K562 (cell line): ENCODE data around the gene ABCB9. TPM values are rescaled to one million over a fixed set of nuclear protein-coding genes. Genes with fewer than 3 reads are reported as not detected.

ENCODE experiments used
- BRD4 ChIP-seq: fragments of 200-600 bp; sonication (generic); IDR thresholded peaks from 2 replicates; pipeline ENCODE4 v1.6.1; 2017; ENCODE audit warnings: inconsistent platforms
- CCNT2 ChIP-seq: IDR thresholded peaks from 2 replicates; pipeline ENCODE4 v1.6.1; 2011; ENCODE audit warnings: borderline replicate concordance, low read depth, mild to moderate bottlenecking, moderate library complexity, mixed read lengths, low read length; ENCODE audit not compliant: insufficient read length; ENCODE audit errors: extremely low read depth
- FOSL1 ChIP-seq: fragments of 200-800 bp; sonication (Bioruptor generic); conservative IDR thresholded peaks from 2 replicates; pipeline ENCODE4 v1.6.1; 2016; ENCODE audit warnings: missing genetic modification characterization, missing compliant biosample characterization
- GTF2F1 ChIP-seq: IDR thresholded peaks from 2 replicates; pipeline ENCODE4 v1.6.1; 2011; ENCODE audit warnings: low read depth, low read length, improper control_type of control experiment
- MTA2 ChIP-seq: fragments of 450-650 bp; IDR thresholded peaks from 2 replicates; pipeline ENCODE4 v1.6.1; 2016; ENCODE audit warnings: low read depth
- NFE2L1 ChIP-seq: fragments of 450-650 bp; IDR thresholded peaks from 2 replicates; pipeline ENCODE4 v1.6.1; 2016; ENCODE audit warnings: missing genetic modification characterization, low read depth, mild to moderate bottlenecking, missing compliant biosample characterization, moderate library complexity, borderline replicate concordance
- NR1H2 ChIP-seq: sonication (generic); formaldehyde crosslinking; IDR thresholded peaks from 2 replicates; pipeline ENCODE4 v1.4.0; 2020; ENCODE audit warnings: mild to moderate bottlenecking, missing genetic modification reagents
- PRMT5 ChIP-seq: sonication (generic); formaldehyde crosslinking; IDR thresholded peaks from 2 replicates; pipeline ENCODE4 v1.5.0; 2020; ENCODE audit warnings: missing genetic modification reagents
- RBM22 ChIP-seq: fragments of 200-400 bp; formaldehyde crosslinking; IDR thresholded peaks from 2 replicates; pipeline ENCODE4 v1.6.1; 2018; ENCODE audit warnings: low read length, low read depth; ENCODE audit not compliant: poor library complexity, severe bottlenecking
- ZFPM2 ChIP-seq: fragments of 250-450 bp; sonication (Bioruptor Pico); IDR thresholded peaks from 2 replicates; pipeline ENCODE4 v1.5.1; 2022; ENCODE audit warnings: mild to moderate bottlenecking
- ZFX ChIP-seq: sonication (generic); formaldehyde crosslinking; IDR thresholded peaks from 2 replicates; pipeline ENCODE4 v1.8.0; 2022; ENCODE audit warnings: mild to moderate bottlenecking, missing genetic modification reagents, moderate library complexity
- polyA plus RNA-seq, 8 experiments: library from polyadenylated mRNA; depleted of rRNA in 4 of 8; stranded (reverse) in 5 of 8; unstranded in 3 of 8; fragments of >200 nt; fragmentation: Nextera tagmentation in 2 of 8; fragmentation: Illumina TruSeq in 1 of 8; extraction: Ambion mirVana in 2 of 8; extraction: Trizol in 1 of 8; gene quantifications; 2 replicates each; pipeline versions ENCODE4 v1.2.1 to v1.2.3, GENCODE V29; 2011 to 2014; ENCODE audit warnings: inconsistent platforms in 1 of 8, missing spikeins in 1 of 8
- total RNA-seq, 7 experiments: library from RNA; depleted of rRNA in 6 of 7; stranded (reverse); fragments of >200 nt in 6 of 7; fragmentation: Illumina TruSeq in 2 of 7; extraction: Trizol in 2 of 7; gene quantifications; 2 replicates each; pipeline versions ENCODE4 v1.2.1 to v1.2.3, GENCODE V29; 2011 to 2021; ENCODE audit warnings: low replicate concordance in 1 of 7
- TF ChIP-seq, protein P1 (sequence below): IDR thresholded peaks from 3 replicates; pipeline ENCODE4 v1.6.1; 2011; ENCODE audit warnings: borderline replicate concordance, mild to moderate bottlenecking; ENCODE audit not compliant: insufficient read length, insufficient read depth
- TF ChIP-seq, protein P2 (sequence below): fragments of 200-800 bp; sonication (Bioruptor generic); IDR thresholded peaks from 2 replicates; pipeline ENCODE4 v1.6.1; 2017; ENCODE audit warnings: missing genetic modification characterization, missing compliant biosample characterization

ABCB9 gene
- total and polyA plus RNA-seq, 9 of the 15 experiments (the other 6 are each of a cell fraction or from before 2014, with no cell fraction given), result 0.20 to 12.6 (median 6.2) TPM

DNA sequence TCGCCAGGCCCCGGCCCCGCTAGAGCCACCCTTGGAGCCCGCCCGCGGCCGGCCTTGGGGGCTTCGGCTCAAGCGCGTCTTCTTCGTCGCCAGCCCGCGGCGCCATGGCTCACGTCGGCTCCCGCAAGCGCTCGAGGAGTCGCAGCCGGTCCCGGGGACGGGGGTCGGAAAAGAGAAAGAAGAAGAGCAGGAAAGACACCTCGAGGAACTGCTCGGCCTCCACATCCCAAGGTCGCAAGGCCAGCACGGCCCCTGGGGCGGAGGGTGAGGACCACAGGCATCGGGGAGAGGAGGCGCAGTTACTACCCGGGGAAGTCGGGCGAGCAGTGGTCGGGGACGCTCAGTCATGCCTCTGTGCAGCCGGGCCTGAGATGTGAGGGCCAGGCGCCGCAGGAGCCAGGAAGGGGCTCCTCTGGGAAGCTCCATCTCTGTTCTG is 14.8 kb upstream of the ABCB9 start (continued):
- TF ChIP-seq, protein P1, sequence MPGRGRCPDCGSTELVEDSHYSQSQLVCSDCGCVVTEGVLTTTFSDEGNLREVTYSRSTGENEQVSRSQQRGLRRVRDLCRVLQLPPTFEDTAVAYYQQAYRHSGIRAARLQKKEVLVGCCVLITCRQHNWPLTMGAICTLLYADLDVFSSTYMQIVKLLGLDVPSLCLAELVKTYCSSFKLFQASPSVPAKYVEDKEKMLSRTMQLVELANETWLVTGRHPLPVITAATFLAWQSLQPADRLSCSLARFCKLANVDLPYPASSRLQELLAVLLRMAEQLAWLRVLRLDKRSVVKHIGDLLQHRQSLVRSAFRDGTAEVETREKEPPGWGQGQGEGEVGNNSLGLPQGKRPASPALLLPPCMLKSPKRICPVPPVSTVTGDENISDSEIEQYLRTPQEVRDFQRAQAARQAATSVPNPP, result no peak
- TF ChIP-seq RBM22 (peak; percentile 92), CCNT2 (peak; percentile 10), ZFPM2 (CRISPR knock-in tag) (0 out of 2 replicates have a peak, but pooled peaks have one; percentile 23), ZFX (CRISPR knock-in tag) (peak; percentile 35; the same call in 1 of the 2 replicates), BRD4 (0 out of 2 replicates have a peak, but pooled peaks have one; percentile 27), MTA2 (no peak), NR1H2 (CRISPR knock-in tag) (0 out of 2 replicates have a peak, but pooled peaks have one; percentile 46), PRMT5 (CRISPR knock-in tag) (no peak), NFE2L1 (tag) (no peak), FOSL1 (tag) (0 out of 2 replicates have a peak, but pooled peaks have one; percentile 2), GTF2F1 (no peak)
- TF ChIP-seq, protein P2, sequence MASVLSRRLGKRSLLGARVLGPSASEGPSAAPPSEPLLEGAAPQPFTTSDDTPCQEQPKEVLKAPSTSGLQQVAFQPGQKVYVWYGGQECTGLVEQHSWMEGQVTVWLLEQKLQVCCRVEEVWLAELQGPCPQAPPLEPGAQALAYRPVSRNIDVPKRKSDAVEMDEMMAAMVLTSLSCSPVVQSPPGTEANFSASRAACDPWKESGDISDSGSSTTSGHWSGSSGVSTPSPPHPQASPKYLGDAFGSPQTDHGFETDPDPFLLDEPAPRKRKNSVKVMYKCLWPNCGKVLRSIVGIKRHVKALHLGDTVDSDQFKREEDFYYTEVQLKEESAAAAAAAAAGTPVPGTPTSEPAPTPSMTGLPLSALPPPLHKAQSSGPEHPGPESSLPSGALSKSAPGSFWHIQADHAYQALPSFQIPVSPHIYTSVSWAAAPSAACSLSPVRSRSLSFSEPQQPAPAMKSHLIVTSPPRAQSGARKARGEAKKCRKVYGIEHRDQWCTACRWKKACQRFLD (CRISPR knock-in tag), result 0 out of 2 replicates have a peak, but pooled peaks have one; percentile 15
